Coronary artery (tissue), 2 donors: ENCODE results near the gene POLE.

Source experiments
- DNase-seq: peaks from one replicate; pipeline ENCODE4 v3.0.0-alpha.2; 2017; ENCODE audit warnings: low spot score
- H3K27ac ChIP-seq, 2 donors: fragments of 200-600 bp; sonication (generic); one replicate each; pipeline ENCODE4 v1.5.1; 2016 to 2019
- H3K4me3 ChIP-seq: fragments of 200-600 bp; sonication (generic); 2 replicates; pipeline ENCODE4 v1.5.1; 2016; ENCODE audit warnings: mild to moderate bottlenecking, moderate library complexity
- CTCF ChIP-seq: fragments of 200-600 bp; sonication (generic); IDR thresholded peaks from one replicate; pipeline ENCODE4 v1.5.1; 2019; ENCODE audit warnings: antibody characterized with exemption

POLE gene

DNA sequence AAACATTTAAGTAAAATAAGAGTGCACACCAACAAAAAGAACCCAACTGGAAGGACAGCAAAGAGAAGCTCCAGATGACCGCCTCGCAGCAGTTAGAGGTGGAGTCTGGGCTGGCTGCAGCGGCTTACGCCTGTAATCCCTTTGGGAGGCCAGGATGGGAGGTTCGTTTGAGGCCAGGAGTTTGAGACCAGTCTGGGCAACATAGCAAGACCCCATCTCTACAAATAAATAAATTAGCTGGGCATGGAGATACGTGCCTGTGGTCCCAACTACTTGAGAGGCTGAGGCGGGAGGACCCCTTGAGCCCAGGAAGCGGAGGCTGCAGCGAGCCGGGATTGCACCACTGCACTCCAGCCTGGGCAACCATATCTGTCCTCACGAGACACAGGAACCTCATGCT lies 92.0 kb downstream of the POLE start:
- no peak for DNase-seq
- Histone ChIP-seq H3K27ac (no peak overlapping the region), H3K4me3 (no peak overlapping the region)
- no peak for TF ChIP-seq CTCF

DNA sequence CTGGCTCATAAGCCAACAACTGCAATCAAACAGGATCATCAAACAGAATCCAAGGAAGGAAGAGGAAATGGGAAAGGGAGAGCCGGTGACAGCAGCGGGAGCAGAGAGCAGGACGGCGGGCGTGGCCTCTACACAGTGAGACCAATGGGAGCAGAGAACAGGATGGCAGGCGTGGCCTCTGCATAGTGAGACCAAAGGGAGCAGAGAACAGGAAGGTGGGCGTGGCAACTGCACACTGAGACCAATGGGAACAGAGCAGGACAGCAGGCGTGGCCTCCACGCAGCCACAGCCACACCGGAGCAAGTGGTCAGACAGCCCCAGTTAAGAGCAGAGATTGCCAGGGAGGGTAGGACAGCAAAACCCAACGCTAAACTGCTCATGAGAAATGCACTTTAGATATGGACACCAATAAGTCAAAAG lies 93.2 kb downstream of the POLE start:
- no peak for DNase-seq
- peak overlapping the region; percentile 6 for H3K4me3 ChIP-seq

GRCh38 chr12:132593521-132593920 lies 93.6 kb downstream of the POLE start:
- no peak overlapping the region for H3K27ac ChIP-seq
- no peak for DNase-seq

More for the DNA sequence above, 93.2 kb downstream of the POLE start:
- TF ChIP-seq CTCF = no peak
- H3K27ac ChIP-seq = no peak overlapping the region

GRCh38 chr12:132593071-132593470 lies 94.1 kb downstream of the POLE start:
- H3K27ac ChIP-seq = no peak overlapping the region
- H3K4me3 ChIP-seq = no peak overlapping the region
- TF ChIP-seq CTCF = no peak
- DNase-seq = no peak

More at GRCh38 chr12:132593521-132593920, 93.6 kb downstream of the POLE start:
- no peak for TF ChIP-seq CTCF
- peak overlapping the region; percentile 6 for H3K4me3 ChIP-seq

DNA sequence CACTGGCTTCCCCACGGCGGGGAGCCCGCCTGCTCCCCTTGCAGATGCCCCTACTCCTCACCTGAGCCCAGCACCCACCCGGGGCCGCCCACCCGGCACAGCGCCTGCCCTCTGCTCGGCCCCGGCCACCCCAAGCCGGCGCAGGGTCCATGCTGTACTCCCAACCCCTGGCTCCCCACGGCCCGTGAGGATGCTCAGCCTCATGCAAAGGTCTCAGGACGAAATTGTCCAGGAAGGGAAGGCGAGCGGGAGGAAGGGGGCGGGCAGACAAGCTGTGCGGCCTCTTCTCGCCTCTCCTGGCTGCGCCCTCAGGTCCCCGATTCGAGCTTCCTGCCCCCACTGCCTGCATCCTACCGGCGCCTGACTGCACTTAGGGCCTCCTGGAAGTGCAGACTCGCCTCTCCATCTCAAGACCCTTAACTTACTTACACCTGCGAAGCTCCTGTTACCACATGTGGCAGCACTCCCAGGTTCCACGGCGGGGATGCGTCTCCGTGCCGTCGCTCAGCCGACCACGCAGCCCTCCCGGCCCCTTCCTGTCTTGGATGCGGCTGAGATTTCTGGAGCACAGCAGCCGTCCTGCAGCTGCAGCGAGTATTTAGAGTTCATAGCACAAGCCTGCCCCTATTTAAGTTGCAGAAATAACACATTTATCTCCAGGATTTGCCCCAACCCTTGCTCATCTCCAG lies 94.7 kb downstream of the POLE start:
- H3K4me3 ChIP-seq = no peak overlapping the region
- H3K27ac ChIP-seq = no peak overlapping the region
- DNase-seq = no peak
- no peak for TF ChIP-seq CTCF

DNA sequence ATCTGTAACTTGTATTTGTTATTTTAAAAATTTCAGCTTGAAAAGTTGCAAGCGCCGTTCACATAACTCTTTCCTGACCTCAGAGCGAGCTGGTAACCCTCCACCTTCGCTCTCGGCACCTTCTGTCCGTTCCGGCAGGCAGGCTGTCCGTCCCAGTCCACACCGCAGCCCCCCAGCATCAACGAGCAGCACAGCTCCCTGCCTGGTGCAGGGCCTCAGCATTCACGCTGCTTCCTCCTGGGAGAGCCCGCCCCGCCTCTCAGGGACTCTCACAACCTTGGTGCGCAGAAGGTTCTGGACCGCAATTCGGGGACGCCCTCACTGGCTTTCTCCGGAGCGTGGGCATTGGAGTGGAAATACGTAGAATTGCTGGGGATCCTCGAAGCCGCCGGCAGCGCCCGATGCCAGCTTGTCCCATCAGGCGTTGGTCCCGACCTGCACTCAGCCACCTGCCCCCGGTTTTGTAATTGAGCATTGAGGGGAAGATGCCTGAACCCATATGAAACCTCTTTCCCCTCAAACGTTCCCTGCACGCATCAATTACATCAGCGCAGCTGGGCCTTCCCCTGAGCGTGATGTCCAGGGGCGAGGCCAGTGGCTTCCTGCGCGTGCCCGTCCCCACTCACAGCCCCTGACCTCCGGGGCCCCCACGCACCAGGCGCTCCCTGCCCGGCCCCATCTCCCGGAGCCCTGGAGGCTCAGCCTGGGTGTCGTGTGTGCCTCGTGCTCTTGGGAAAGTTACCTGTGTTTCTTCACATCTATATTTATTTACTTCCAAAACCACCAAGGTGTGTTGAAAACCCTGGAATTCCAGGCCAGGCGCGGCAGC lies 95.8 kb downstream of the POLE start:
- Histone ChIP-seq H3K4me3 (no peak overlapping the region), H3K27ac (no peak overlapping the region)
- DNase-seq = no peak
- TF ChIP-seq CTCF = no peak
